NCI-H146 (cell line): ENCODE results near the gene IMP4.
A peak's percentile ranks its signal among the peaks of the same experiment; 100 is the strongest.

ENCODE experiments used
- DNase-seq: peaks from one replicate; lab custom pipeline; 2025; lab: John Stamatoyannopoulos, UW

IMP4 gene

GRCh38 chr2:130357864-130358263 is 15.2 kb downstream of the IMP4 start:
- no peak for DNase-seq

- no peak for DNase-seq
Measured at GRCh38 chr2:130358420-130359350, 16.0 kb downstream of the IMP4 start.

DNA sequence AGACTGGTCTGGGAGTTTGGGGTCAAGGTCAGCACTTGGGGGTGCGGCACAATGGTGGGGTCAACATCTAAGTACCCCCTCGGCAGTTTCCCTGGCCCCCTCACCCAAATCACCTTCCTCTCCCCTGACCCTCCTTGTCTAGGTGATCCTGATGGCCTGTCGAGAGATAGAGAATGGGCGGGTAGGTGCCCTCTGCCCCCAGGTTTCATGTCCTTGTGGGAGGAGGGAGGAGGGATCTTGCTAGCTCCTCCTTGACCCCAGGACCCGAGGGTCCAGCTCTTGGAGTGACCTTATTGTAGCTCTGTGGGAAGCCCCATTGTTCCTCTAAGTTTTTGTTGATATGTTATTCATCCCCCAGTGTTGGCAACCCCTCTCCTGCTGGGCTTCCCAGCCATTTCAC is 16.8 kb downstream of the IMP4 start:
- no peak for DNase-seq

DNA sequence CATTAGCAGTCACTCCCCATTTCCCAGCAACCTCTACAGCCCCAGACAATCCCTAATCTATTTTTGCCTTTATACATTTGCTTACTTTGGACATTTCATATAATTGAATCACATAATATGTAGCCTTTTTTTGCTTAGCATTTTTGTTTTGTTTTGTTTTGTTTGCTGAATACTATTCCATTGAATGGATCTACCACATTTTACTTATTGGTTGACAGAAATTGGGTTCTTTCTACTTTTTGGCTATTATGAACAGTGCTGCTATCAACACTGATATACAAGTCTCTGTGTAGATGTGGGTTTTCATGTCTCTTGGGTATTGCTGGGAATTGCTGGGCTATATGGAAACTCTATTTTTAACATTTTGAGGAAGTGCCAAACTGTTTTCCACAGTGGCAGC is 20.8 kb downstream of the IMP4 start:
- no peak for DNase-seq

- DNase-seq = no peak
Measured at GRCh38 chr2:130365075-130365474, 22.4 kb downstream of the IMP4 start.

- DNase-seq = no peak
Measured at GRCh38 chr2:130365963-130366362, 23.3 kb downstream of the IMP4 start.

DNA sequence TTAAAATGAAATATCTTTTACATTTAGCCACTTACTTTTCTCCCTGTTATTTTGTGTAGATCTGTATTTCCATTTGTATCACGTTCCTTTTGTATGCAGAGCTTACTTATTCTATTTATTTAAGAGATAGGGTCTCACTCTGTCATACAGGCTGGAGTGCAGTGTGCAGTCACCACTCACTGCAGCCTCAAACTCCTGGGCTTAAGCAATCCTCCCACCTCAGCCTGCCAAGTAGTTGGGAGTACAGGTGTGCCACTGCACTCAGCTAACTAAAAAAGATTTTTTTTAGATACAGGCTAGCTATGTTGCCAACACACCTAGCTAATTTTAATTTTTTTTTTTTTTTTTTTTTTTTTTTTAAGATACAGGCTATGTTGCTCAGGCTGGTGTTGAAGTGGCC is 24.0 kb downstream of the IMP4 start:
- DNase-seq = no peak

DNA sequence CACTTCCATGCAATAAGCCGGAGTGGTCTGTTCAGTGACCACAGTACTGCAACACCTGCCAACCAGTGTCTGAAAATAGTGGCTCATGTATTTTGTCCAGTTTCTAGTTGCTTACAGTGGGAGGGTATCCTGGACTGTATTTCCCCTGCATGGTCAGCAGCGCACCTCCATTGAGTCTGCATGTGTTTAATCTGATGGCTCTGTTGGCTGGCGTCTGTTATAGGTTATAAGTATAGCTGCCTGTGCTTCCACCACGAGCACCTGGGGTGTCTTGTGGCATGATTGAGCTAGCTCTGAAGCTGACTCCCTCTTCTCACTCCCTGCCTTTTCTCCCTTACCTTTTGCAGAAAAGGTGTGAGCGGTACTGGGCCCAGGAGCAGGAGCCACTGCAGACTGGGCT is 26.1 kb downstream of the IMP4 start:
- DNase-seq = no peak

- no peak for DNase-seq
Measured at GRCh38 chr2:130369311-130369964, 26.7 kb downstream of the IMP4 start.

DNA sequence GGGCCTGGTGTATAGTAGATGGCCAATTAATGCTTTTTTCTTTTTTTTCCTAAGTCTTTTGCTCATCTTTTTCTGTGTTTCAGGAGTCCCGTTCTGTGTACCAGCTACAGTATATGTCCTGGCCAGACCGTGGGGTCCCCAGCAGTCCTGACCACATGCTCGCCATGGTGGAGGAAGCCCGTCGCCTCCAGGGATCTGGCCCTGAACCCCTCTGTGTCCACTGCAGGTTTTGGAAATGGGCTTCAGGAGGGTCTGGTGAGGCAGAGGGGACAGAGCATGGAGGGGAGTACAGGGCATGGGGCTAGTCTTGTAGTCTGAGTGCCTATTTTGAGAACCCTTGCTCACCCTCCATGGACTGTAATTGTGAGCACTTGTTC is 27.3 kb downstream of the IMP4 start:
- DNase-seq = no peak

- DNase-seq = no peak
Measured at GRCh38 chr2:130370490-130370889, 27.8 kb downstream of the IMP4 start.

- peak; percentile 81 for DNase-seq
Measured at GRCh38 chr2:130371723-130372054, 29.0 kb downstream of the IMP4 start.

GRCh38 chr2:130372055-130372832 is 29.5 kb downstream of the IMP4 start:
- peak; percentile 94 for DNase-seq

GRCh38 chr2:130372833-130373807 is 30.4 kb downstream of the IMP4 start:
- no peak for DNase-seq

DNA sequence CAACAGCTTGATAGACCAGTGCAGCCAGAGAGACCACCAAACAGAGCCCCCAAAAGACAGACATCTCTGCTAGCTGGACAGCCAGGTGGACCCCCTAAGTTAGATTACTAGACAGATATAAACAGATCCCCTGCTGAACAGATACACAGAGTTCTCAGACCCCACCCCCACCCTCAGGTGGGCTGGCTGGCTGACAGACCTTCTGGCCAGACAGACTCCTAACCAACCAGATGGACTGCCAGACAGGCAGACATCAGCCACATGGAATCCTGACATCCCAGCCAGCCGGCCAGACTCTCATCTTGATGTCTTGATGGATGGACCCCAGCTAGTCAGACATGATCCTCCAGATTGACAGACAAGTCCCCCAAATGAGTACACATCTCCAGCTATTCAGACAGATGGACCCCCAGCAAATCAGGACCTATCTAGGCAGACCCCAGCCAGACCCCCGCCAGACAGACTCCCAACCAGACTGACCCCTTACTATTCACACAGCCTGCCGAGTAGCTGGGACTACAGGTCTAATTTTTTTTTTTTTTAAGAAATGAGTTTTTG is 31.2 kb downstream of the IMP4 start:
- DNase-seq = no peak

GRCh38 chr2:130374587-130375290 is 32.0 kb downstream of the IMP4 start:
- DNase-seq = no peak

GRCh38 chr2:130375291-130376266 is 32.9 kb downstream of the IMP4 start:
- DNase-seq = no peak

GRCh38 chr2:130376433-130377293 is 34.0 kb downstream of the IMP4 start:
- no peak for DNase-seq
